Kidney (tissue), 14 donors: ENCODE results near the gene MKNK2. TPM values are rescaled to one million over a fixed set of nuclear protein-coding genes. Genes with fewer than 3 reads are reported as not detected.
"Not testable (repeated sequence)": the region's sequence is repeated elsewhere in the genome, so short reads cannot be mapped to it uniquely, and the experiment has no call there.

ENCODE experiments used
- DNase-seq, 5 donors: peaks; one replicate each; pipeline ENCODE4 v3.0.0-alpha.2; 2013 to 2020
- FAIRE-seq: peaks from 2 replicates; lab custom pipeline; 2012; peaks lifted over from hg19 to GRCh38; lab: Jason Lieb, UNC
- H3K27ac ChIP-seq, 2 donors: one replicate each; pipeline ENCODE4 v1.7.0; 2013; ENCODE audit warnings: low read depth in 2 of 2, low read length in 2 of 2, inconsistent platforms in 1 of 2
- H3K27me3 ChIP-seq: one replicate; pipeline ENCODE4 v1.7.1; 2013; ENCODE audit warnings: low read length, inconsistent platforms; ENCODE audit not compliant: control insufficient read depth, insufficient read depth
- H3K36me3 ChIP-seq, 3 donors: one replicate each; pipeline versions ENCODE4 v1.7.0 to v1.7.1; 2013; ENCODE audit warnings: low read length in 3 of 3, control low read depth in 1 of 3, inconsistent platforms in 1 of 3; ENCODE audit not compliant: insufficient read depth in 3 of 3, control insufficient read depth in 2 of 3
- H3K4me1 ChIP-seq, 3 donors: one replicate each; pipeline versions ENCODE4 v1.7.0 to v1.7.1; 2013; ENCODE audit warnings: low read length in 3 of 3, inconsistent platforms in 1 of 3, low read depth in 1 of 3; ENCODE audit not compliant: control insufficient read depth in 2 of 3, insufficient read depth in 2 of 3
- H3K4me3 ChIP-seq, 3 donors: one replicate each; pipeline versions ENCODE4 v1.7.0 to v1.8.1; 2013; ENCODE audit warnings: low read length in 3 of 3, control low read depth in 1 of 3, inconsistent platforms in 1 of 3
- H3K9ac ChIP-seq, 3 donors: one replicate each; pipeline versions ENCODE4 v1.7.0 to v1.7.1; 2013; ENCODE audit warnings: low read length in 3 of 3, control low read depth in 1 of 3, inconsistent platforms in 1 of 3
- H3K9me3 ChIP-seq, 3 donors: one replicate each; pipeline versions ENCODE4 v1.7.0 to v1.7.1; 2013; ENCODE audit warnings: low read length in 3 of 3, control low read depth in 1 of 3, inconsistent platforms in 1 of 3; ENCODE audit not compliant: control insufficient read depth in 2 of 3, insufficient read depth in 1 of 3
- CTCF ChIP-seq: IDR thresholded peaks from 3 replicates; pipeline ENCODE4 v1.5.1; 2012; ENCODE audit warnings: mild to moderate bottlenecking, moderate library complexity, borderline replicate concordance; ENCODE audit not compliant: insufficient read depth; ENCODE audit errors: extremely low read depth
- intact Hi-C: fragments of 100-400 bp; cut with DNase I; formaldehyde crosslinking; loops from one replicate; pipeline ENCODE4 v1.11.1; 2022
- polyA plus RNA-seq: library from polyadenylated mRNA; stranded (reverse); fragments of 350-450 nt; fragmentation: Illumina TruSeq; extraction: RNeasy Lipid Tissue Mini Kit (QIAGEN cat#74804); gene quantifications from one replicate; pipeline ENCODE4 v1.2.3, GENCODE V29; 2014; ENCODE audit warnings: low read depth, low replicate concordance; ENCODE audit not compliant: insufficient read depth
- total RNA-seq: library from RNA; stranded (reverse); fragmentation: NEBNext Ultra II Directional; extraction: Animal tissue kit (Norgen Biotek cat#: 25700); gene quantifications from one replicate; pipeline ENCODE4 v1.2.1, GENCODE V29; 2021
- donor health status: control.
- donor health status: control.
- donor health status: control.
- donor health status: control.
- donor health status: control.
- donor health status: DM: yes; HTN: yes; CAD: no.
- donor health status: Normal renal cell carcinoma (clear cell type).

Gene MKNK2
- total and polyA plus RNA-seq, 2 donors from 2014 or later, result 67.2 to 190 TPM

- H3K4me3 ChIP-seq, result no peak overlapping the region
- no peak for TF ChIP-seq CTCF
- H3K4me1 ChIP-seq, result no peaks in the 10 kb centered on the region
- H3K36me3 ChIP-seq, result peaks cover 2 to 20% (median 9%) of the 10 kb centered on the region in 3 donors
- no peaks in the 10 kb centered on the region for H3K9me3 ChIP-seq
- intact Hi-C loops, result no loop called here
- FAIRE-seq (no peak), DNase-seq (no peak)
- H3K27me3 ChIP-seq, result no peaks in the 10 kb centered on the region
- H3K27ac ChIP-seq, result no peak overlapping the region
- H3K9ac ChIP-seq, result no peak overlapping the region
Measured at GRCh38 chr19:1991018-1991913, 59.8 kb downstream of the MKNK2 start.

GRCh38 chr19:1990230-1991017, 60.6 kb downstream of the MKNK2 start:
- Histone ChIP-seq H3K4me1 (no peaks in the 10 kb centered on the region), H3K9me3 (no peaks in the 10 kb centered on the region), H3K27me3 (no peaks in the 10 kb centered on the region), H3K27ac (no peak overlapping the region), H3K4me3 (no peak overlapping the region), H3K9ac (no peak overlapping the region), H3K36me3 (peaks cover 0 to 20% (median 9%) of the 10 kb centered on the region in 3 donors)
- DNase-seq (no peak), FAIRE-seq (no peak)
- intact Hi-C loops, result no loop called here
- no peak for TF ChIP-seq CTCF

GRCh38 chr19:1989513-1990229, 61.4 kb downstream of the MKNK2 start:
- Histone ChIP-seq H3K36me3 (peaks cover 0 to 20% (median 9%) of the 10 kb centered on the region in 3 donors), H3K9ac (no peak overlapping the region), H3K4me3 (no peak overlapping the region), H3K27me3 (no peaks in the 10 kb centered on the region), H3K4me1 (no peaks in the 10 kb centered on the region), H3K27ac (no peak overlapping the region), H3K9me3 (no peaks in the 10 kb centered on the region)
- no peak for TF ChIP-seq CTCF
- FAIRE-seq (no peak), DNase-seq (no peak)
- intact Hi-C loops, result no loop called here

GRCh38 chr19:1988464-1988863, 62.6 kb downstream of the MKNK2 start:
- intact Hi-C loops, H3K9ac ChIP-seq, H3K27ac ChIP-seq, FAIRE-seq, DNase-seq, H3K4me1 ChIP-seq, H3K9me3 ChIP-seq, H3K27me3 ChIP-seq, H3K4me3 ChIP-seq: not testable (repeated sequence)
- H3K36me3 ChIP-seq, result peaks cover 0 to 20% (median 9%) of the 10 kb centered on the region in 3 donors
